ENCODE measurements around the gene NMT1.

DNA sequence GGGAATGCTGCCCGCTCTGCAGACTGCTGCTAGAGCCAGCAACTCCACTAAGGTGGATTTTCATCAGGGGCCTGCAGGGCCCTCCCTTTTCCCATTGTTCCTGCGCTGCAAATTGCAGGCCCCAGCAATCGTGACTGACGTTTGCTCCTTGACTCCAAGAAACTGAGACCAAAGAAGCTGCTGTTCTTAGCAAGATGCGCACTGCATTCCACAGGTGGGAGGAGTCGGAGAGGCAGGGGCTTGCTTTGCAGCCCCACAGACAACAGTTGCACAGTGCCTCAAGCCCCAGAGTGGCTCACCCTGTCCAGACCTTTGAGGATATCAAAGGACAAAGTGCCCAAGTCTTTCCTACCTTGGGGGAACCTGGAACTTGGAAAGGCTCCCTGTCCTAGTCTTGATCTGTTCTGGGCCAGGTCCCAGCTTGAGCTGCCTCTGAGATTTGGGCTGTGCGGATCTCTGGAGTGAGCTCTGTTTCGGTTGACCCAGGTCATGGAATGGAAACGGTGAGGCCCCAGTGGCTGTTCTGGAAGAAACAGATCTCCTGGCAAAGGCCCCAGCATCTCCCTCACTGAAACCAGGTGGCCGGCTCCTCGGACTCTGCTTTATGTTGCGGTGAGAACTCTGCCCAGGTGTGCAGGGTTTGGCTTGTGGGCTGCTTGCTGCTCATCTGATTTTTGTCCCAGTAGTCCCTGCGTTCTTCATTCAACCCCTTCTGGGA, 46.3 kb downstream of the NMT1 start:
- TF ChIP-seq, protein P1, sequence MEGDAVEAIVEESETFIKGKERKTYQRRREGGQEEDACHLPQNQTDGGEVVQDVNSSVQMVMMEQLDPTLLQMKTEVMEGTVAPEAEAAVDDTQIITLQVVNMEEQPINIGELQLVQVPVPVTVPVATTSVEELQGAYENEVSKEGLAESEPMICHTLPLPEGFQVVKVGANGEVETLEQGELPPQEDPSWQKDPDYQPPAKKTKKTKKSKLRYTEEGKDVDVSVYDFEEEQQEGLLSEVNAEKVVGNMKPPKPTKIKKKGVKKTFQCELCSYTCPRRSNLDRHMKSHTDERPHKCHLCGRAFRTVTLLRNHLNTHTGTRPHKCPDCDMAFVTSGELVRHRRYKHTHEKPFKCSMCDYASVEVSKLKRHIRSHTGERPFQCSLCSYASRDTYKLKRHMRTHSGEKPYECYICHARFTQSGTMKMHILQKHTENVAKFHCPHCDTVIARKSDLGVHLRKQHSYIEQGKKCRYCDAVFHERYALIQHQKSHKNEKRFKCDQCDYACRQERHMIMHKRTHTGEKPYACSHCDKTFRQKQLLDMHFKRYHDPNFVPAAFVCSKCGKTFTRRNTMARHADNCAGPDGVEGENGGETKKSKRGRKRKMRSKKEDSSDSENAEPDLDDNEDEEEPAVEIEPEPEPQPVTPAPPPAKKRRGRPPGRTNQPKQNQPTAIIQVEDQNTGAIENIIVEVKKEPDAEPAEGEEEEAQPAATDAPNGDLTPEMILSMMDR (IDR thresholded peaks at IDR 0.05) = no peak
- no peak for TF ChIP-seq POLR2AphosphoS5 (IDR thresholded peaks at IDR 0.05)
- TF ChIP-seq POLR2A (IDR thresholded peaks at IDR 0.05) = no peak

All from prostate gland (tissue), 2 donors.